NCI-H1436 (cell line): ENCODE measurements around the gene EXOSC5.
"Not testable (repeated sequence)": the region's sequence is repeated elsewhere in the genome, so short reads cannot be mapped to it uniquely, and the experiment has no call there.

Experiments used
- DNase-seq: peaks from one replicate; lab custom pipeline; 2025; lab: John Stamatoyannopoulos, UW

Gene EXOSC5

DNA sequence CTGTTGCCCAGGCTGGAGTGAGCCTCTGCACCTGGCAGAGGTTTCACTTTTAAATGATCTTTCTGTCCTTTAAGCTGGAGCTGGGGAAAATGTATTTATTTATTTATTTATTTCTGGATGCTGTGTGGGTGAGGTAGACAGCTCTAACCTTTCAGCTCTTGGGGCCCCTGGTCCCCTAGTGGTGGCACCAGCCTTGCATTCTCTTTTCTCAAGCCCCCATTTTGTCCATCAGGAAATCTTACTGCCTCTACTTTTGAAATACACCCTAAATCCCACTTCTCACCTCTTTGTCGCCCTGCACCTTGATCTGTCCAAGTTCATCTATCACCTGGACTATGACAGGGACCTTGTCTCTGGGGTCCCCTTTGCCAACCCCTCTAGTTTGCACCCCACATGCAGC, 31.1 kb downstream of the EXOSC5 start:
- DNase-seq, result no peak

DNA sequence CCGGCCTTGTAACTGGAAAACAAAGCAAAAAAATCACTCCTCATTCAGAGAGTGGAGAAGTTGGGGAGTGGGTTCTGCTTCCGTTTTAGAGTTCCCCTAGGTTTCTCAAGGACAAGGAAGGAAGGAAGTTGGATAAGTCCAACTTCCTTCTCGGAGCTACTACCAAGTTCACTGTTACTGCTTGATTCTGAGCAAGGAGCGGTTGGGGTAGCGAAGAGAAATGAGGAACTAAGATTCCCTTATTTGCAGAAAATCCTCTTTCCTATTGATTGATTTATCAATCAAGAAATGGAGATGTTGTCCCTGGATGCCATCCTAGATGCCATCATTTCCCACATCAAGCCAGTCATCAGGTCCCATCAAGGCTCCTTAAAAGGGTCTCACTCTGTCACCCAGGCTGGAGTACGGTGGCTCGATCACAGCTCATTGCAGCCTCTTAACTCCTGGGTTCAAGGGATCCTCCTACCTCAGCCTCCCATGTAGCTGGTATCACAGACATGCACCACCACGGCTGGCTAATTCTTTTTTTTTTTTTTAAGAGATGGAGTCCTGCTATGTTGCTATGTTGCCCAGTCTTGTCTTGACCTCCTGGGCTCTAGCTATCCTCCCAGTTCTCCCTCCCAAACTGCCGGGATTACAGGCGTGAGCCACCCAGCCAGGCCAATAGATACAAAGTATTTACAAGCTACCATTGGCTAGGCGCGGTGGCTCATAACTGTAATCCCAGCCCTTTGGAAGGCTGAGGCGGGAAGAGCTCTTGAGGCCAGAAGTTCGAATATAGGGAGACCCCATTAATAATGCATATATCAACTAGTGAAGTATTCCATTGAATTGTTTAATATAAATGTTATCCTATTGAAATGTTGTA, 32.4 kb downstream of the EXOSC5 start:
- no peak for DNase-seq

DNA sequence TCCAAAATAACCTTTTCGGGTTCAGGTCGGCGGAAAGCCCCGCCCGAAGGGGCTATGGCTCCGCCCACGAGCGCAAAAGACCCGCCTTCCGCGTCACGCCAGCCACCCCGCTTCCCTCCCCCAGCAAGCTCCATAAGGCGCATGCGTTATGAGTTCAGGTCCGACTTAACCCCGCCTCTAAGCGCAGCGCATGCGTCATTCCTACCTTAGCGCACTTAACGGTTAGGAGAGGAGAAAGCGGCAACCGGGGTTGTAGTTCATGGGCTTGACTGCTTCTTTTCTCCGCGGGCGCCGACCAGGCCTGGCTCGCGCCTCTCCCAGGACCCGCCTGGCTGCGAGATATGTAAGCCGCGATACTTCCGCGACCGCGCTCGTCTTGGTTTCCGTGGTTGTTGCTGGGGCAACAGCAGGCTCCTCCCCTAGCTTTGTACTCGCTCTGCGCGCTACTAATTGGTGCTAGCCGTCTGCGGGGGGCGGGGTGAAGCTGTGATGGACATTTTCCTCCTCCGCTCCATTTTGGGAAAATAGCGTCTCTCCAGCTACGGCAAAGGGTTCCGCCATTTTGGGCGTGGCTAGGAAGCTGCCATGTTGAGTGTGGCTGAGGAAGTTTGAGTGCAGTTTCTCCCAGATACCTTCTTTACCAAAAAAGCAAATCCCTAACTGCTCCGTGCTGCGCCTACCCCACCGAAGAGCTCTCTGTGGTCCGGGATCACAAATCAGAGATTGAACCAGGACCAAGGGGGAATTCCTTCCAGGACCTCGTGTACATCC, 33.2 kb downstream of the EXOSC5 start, which contains the start of gene B9D2:
Gene B9D2, minus strand, starts transcription at position 397 of the 771 bp plus-strand sequence. CDS start 630 bp downstream, outside the sequence.
- DNase-seq, result peak; percentile 98

DNA sequence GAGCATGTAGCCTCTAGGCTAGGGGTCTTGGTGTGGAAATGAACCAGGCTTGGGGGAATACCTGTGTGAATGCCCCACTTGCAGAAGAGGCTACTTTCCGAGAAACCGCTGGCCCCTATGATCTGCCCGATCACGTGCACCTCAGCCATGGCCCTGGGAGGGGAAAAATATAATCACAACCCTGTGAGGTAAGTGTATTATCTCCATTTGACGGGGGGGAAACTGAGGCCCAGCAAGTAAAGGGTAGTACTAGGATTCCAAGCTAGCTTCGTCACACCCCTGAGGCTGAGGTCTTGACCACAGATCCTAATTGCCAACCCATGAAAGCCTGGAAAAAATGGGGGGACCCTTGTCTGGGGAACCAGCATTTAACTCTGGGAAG, 33.8 kb downstream of the EXOSC5 start:
- no peak for DNase-seq

DNA sequence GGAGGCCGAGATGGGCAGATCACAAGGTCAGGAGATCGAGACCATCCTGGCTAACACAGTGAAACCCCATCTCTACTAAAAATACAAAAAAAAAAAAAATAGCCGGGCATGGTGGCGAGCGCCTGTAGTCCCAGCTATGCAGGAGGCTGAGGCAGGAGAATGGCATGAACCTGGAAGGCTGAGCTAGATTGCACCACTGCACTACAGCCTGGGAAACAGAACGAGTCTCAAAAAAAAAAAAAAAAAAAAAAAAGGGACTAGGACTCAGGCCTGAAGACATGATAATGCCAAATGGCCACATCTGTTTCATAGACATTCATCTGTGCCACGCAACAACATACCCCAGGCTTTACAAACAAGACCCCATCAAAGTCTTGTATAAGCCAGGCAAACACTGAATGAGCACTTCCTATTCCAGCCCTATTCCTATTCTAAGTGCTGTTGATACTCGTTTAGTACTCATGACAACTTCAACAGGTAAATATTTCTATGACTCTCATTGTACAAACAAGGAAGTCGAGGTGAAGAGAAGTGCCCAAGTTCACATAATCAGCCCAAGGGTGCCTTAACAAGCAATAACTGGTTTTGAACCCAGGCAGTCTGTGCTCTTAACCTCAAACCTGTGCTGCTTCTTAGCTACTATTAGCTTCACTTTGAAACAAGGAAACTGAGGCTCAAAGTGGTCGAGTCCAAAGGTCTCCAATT, 34.9 kb downstream of the EXOSC5 start:
- DNase-seq, result no peak

DNA sequence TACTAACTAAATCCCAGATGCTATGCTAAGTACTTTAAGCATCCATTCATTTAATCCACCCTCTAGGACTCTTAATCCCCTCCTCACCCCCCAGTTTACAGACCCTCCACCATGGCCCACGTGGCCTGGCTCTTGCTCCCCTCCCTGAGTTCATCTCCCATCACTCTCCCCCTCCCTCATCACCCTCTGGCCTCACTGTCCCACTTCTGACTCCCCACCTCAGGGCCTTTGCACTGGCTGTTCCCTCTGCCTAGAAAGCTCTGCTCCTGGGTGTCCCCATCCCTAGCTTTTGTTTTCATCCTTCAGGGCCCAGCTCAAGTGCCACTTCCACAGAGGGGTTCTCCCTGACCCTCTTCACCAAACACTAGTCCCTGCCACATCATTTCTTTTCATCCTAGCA, 37.4 kb downstream of the EXOSC5 start:
- no peak for DNase-seq

DNA sequence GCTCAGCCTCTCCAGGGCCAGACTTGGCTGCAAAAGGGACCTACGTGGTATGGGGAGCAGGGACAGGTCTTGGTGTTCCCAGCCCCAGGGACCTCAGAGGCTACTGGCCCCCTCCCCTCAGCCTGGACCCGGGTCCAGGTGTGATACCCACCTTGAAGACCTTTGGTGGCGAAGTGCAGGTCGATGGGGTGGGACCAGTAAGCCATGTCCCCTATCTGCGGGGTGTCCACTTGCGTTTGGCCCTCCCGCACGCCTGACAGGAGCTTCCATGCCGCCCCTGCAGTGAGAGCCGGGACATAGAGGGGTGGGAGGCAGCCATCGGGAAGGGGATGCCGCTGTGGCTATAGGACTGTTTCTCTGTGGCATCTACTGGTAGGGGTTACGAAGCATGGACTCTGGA, 39.4 kb downstream of the EXOSC5 start:
- DNase-seq, result no peak

DNA sequence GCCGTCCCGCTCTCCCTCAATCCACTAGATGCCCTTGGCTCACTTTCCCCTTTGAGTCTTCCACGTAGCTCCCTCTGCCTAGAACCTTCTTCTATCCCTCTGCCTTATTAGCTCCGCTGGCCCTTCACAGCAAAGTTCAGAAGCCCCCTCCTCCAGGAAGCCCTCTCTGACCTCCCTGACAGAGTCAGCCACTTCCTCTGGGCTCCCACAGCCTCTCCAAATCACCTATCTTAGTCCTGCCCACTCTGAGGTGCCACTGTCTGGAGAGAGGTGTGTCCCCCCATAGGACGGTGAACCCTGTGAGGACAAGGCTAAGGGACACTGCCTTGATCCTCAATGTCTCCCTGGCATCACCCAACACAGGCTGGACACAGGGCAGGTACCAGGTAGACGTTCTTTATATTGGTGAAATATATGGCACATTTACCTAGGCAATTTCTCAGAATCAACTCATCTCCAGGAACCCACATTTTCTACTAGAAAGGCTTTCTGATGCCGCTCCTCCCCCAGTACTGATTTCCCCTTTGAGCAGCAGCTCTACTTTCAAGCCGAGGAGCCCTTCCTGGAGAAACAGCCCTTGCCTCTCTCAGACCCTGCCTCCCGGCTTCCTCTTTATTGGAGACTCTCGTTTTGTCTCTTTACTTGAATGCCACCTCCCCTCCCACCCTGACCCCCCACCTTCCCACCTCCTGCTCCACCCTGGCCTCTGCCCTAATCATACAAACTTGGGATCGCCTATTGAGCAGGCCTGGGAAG, 40.0 kb downstream of the EXOSC5 start:
- DNase-seq, result no peak

DNA sequence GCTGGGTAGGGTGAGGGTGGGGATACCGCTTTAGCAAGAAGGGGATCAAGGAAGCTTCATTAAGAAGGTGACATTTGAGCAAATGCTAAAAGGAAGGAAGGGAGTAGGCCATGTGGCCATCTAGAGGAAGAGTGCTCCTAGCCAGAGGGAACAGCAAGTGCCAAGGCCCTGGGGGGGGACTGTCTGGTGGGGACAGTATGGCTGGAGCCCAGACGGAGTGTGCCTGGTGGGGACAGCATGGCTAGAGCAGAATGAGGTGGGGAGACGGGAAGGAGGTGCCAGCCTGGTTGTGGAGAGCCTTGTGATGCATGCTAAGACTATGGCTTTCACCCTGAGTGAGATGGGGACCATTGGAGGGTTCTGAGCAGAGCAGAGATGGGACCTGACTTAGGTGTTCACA, 41.4 kb downstream of the EXOSC5 start:
- DNase-seq, result no peak

DNA sequence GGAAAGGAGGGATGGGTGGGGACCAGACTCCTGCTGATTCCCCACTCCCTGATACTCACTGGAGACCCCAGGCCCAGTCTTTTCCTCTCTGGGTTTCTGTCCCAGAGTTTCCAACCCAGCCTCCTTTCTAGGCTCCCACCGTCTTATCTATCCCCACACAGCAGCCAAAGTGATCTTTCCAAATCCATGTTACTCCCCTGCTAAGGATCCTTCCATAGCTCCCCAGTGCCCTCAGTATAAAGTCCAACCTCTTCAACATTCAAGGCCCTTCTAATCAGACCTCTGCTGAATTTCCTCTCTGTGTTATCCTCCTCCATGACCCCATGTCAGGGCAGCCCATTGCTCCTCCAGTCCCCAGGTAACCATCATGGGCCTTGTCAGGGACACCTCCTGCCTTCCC, 42.1 kb downstream of the EXOSC5 start:
- no peak for DNase-seq

DNA sequence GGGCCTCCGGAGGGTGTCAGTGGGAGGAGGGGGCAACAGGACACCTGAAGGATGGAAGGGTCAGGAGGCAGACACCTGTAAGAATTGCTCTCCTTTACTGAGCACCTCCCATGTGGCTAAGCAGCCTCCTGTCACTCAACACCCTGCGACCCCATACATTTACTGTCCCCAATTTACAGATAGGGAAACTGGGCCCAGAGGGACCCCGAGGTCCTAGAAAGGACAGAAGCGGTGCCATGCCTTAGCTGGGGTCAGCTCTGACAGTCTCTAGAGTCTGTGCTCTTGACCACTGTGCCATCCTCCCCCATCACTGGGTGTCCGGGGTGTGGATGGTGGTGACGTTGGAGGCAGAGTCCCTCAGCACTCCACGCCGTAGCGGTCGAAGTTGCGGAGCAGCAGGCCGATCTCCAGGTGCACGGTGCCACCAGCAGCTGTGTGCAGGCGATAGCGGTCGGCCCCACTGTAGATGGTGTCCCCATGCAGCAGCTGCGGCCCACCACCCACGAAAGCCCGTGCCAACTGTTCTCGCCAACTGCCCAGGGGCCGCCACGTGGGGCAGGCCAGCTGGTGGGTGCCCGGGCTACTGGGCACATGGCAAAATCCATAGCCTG, 42.7 kb downstream of the EXOSC5 start:
- no peak for DNase-seq

DNA sequence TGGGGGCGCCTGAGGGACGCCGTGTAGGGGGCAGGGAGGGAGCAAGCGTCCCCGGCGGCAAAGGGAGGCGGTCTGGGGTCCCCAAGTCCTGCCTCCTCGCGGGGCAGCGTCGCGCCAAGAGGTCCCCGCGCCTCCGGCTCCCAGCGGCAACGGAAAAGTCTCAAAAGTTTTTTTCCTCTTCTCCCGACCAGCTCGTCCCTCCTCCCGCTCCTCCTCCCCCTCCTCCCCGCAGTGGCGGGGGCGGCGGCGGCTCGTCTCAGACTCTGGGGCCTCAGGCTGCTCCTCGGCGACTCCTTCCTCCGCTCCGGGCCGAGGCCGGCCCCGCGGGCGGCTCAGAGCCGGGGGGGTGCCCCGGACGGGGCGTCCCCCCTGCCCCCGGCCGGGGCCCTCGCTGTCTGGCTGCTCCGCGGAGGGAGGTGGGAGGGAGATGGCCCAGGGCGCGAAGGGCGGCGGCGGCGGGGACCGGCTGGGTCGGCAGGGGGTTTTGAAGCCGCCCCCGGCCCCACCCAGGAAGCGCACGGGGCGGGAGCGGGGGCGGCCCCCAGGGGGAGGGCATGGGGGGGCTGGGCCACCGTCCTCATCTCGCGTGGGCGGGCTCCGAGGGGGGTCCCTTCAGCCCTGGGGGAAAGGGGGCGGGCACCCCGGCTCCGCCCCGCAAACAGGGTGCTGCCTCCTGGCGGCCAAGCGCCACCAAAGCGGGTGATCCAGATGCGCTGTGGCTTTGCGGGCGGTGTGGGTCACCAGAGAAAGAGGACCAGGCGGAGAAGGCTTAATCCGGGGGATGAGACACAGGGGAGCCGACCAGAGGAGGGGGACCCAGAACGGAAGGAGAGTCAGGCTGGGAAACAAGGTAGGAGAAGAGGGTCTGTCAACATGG, 43.5 kb downstream of the EXOSC5 start, which contains the start of gene TGFB1:
Gene TGFB1, minus strand, starts transcription at position 457 of the 877 bp plus-strand sequence. CDS start 878 bp downstream, outside the sequence.
- peak; percentile 34 for DNase-seq

DNA sequence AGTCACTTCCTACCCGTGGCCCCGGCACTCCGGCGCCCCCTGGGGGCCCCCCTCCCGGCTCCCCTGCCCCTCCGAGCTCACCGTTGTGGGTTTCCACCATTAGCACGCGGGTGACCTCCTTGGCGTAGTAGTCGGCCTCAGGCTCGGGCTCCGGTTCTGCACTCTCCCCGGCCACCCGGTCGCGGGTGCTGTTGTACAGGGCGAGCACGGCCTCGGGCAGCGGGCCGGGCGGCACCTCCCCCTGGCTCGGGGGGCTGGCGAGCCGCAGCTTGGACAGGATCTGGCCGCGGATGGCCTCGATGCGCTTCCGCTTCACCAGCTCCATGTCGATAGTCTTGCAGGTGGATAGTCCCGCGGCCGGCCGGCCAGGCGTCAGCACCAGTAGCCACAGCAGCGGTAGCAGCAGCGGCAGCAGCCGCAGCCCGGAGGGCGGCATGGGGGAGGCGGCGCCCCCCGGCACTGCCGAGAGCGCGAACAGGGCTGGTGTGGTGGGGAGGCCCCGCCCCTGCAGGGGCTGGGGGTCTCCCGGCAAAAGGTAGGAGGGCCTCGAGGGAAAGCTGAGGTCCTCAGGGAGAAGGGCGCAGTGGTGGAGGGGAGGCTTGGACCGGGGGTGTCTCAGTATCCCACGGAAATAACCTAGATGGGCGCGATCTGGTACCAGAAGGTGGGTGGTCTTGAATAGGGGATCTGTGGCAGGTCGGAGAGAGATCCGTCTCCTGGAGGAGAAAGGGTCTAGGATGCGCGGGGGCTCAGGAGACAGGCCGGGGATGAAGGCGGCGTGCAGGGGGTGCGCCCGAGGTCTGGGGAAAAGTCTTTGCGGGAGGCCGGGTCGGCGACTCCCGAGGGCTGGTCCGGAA, 44.3 kb downstream of the EXOSC5 start:
- DNase-seq, result no peak

DNA sequence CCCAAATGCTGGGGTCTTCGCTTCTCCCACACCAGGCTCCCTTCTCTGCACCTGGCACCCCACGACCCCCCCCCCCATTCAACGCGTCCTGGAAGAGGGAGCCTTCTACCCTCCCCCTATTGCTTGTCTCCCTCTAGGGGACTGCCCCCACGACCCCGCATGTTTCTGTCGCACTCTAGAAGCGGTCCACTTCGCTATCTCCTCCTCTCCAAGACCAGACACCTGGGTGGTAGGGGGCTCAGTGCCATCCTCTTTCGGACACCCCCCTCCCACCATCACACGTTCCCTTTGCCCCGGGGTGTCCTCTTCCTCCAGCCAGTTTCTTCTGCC, 44.9 kb downstream of the EXOSC5 start:
- no peak for DNase-seq

DNA sequence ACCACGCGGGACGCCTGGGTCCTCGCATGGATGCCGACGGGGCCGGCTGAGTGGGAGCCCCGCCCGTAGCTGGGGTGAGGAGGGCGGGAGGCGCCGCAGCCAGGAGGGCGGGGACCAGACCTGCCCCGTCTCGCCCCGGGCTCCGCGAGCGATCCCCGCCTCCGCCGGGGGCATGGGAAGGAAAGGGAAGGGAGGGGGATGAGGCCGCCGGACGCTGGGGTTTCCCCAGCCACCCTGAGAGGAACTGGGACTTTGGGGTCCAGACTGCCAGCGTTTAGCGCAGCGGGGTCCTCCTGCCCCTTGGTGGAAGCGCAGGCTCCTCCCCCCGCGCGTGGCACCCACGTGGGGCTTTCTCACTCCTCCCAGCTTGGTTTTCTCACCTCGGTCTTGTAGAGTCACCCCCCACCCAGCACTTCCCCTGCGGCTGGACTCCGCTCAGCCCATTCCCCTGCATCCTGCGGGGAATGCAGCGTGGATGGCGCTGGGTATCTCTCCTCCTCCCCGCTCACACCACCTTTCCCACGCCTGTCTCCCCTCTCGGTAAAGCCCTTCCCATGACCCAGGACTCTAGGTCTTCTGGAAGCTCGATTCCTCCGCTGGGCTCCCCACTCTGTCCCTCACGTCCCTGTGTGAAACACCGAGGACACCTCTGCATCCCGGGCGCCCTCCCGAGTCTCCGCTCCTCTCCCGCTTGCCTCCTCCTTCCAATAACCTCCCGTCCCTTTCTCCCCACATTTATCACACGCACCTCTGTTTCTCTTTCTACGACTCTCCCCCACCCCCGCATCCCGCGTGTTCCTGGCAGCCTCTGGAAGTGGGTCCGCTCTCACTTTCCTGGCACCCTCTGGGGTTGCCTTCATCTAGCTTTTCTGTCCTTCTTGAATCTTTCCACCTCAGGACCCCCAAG, 45.6 kb downstream of the EXOSC5 start:
- no peak for DNase-seq

DNA sequence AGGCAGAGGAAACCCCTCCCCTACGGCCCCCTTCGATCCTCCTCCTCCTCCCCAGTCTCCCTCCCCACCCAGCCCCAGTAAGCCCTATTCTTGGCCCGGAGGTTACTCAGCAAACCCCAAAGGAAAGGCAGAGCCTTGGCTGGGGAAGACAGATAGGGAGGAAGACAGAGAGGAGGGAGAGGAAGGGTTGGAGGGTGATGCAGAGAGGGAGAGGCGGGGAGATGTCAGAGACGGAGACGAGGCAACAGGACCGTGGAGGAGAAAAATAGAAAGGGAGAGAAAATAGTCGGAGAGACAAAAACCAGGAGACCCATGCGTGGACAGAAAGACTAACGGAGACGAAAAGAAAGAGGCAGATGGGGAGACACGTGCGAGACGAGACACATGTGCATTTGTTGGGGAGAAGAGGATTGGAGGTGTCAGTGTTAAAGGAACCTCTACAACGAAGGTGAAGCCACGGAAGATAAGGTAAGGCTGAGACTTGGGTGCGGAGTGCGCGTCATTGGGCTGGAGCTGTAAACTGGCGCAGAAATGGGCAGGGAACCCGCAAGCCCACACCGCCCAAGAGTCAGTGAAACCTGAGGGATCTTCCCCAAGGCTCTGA, 46.3 kb downstream of the EXOSC5 start:
- no peak for DNase-seq

DNA sequence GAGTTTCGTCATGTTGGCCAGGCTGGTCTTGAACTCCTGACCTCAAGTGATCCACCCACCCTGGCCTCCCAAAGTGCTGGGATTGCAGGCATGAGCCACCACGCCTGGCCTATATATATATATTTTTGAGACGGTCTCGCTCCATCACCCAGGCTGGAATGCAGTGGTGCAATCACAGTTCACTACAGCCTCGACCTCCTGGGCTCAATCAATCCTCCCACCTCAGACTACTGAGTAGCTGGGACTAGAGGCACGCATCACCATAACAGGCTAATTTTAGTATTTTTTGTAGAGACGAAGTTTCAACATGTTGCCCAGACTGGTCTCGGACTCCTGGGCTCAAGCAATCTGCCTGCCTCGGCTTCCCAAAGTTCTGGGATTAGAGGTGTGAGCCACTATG, 50.2 kb downstream of the EXOSC5 start:
- not testable (repeated sequence) for DNase-seq

DNA sequence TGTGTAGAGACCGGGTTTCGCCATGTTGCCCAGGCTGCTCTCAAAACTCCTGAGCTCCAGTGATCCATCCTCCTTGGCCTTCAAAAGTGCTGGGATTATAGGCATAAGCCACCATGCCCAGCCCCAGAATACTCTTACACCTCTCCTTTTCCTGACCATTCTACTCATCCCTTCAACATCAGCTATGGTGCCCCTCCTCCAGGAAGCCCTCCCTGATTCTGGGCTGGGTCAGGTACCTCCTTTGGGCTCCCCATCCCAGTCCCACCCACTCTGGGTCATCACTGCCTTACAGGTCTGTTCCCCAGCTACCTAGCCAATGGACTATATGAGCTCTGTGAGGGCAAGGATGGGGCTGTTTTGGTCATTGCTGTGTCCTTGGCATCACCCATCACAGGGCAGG, 53.0 kb downstream of the EXOSC5 start:
- DNase-seq, result no peak
